H9 (cell line): ENCODE measurements around the gene FANCL. TPM values are rescaled to one million over a fixed set of nuclear protein-coding genes. Genes with fewer than 3 reads are reported as not detected.

Source experiments
- DNase-seq: peaks from one replicate; pipeline ENCODE4 v3.0.0-alpha.2; 2017
- H2AFZ ChIP-seq: one replicate; pipeline ENCODE4 v1.6.1; 2013; ENCODE audit warnings: mild to moderate bottlenecking, low read length, control low read depth, moderate library complexity
- H2AK5ac ChIP-seq: 2 replicates; pipeline ENCODE4 v1.6.1; 2013; ENCODE audit warnings: low read length, control low read depth, mixed read lengths; ENCODE audit not compliant: insufficient read length
- H2BK120ac ChIP-seq: one replicate; pipeline ENCODE4 v1.6.1; 2013; ENCODE audit warnings: low read depth, mild to moderate bottlenecking, low read length, control low read depth, inconsistent platforms; ENCODE audit not compliant: poor library complexity, severe bottlenecking
- H2BK12ac ChIP-seq: 2 replicates; pipeline ENCODE4 v1.6.1; 2013; ENCODE audit warnings: low read length, control low read depth, mixed read lengths, low read depth; ENCODE audit not compliant: insufficient read length
- H2BK15ac ChIP-seq: 2 replicates; pipeline ENCODE4 v1.6.1; 2013; ENCODE audit warnings: low read depth, low read length, control low read depth
- H2BK20ac ChIP-seq: one replicate; pipeline ENCODE4 v1.6.1; 2013; ENCODE audit warnings: low read depth, mild to moderate bottlenecking, low read length, control low read depth, inconsistent platforms; ENCODE audit not compliant: poor library complexity, severe bottlenecking
- H2BK5ac ChIP-seq: 2 replicates; pipeline ENCODE4 v1.6.1; 2013; ENCODE audit warnings: low read length, control low read depth, mixed read lengths; ENCODE audit not compliant: insufficient read length
- H3K14ac ChIP-seq: 2 replicates; pipeline ENCODE4 v1.6.1; 2013; ENCODE audit warnings: low read length, control low read depth; ENCODE audit not compliant: insufficient read depth
- H3K18ac ChIP-seq: 2 replicates; pipeline ENCODE4 v1.6.1; 2013; ENCODE audit warnings: low read depth, mild to moderate bottlenecking, mixed read lengths, low read length, control low read depth; ENCODE audit not compliant: insufficient read length
- H3K23ac ChIP-seq: 2 replicates; pipeline ENCODE4 v1.6.1; 2013; ENCODE audit warnings: low read length, control low read depth, mixed read lengths, low read depth; ENCODE audit not compliant: insufficient read length
- H3K23me2 ChIP-seq: 2 replicates; pipeline ENCODE4 v1.6.1; 2013; ENCODE audit warnings: low read depth, mild to moderate bottlenecking, mixed read lengths, low read length, control low read depth; ENCODE audit not compliant: insufficient read length, poor library complexity, severe bottlenecking
- H3K27ac ChIP-seq: 2 replicates; pipeline ENCODE4 v1.5.1; 2013; ENCODE audit warnings: low read length, control low read depth, mixed read lengths, low read depth; ENCODE audit not compliant: insufficient read length
- H3K27me3 ChIP-seq: 2 replicates; pipeline ENCODE4 v1.6.1; 2013; ENCODE audit warnings: low read length, control low read depth, inconsistent platforms; ENCODE audit not compliant: insufficient read depth
- H3K4ac ChIP-seq: 2 replicates; pipeline ENCODE4 v1.6.1; 2013; ENCODE audit warnings: low read depth, mild to moderate bottlenecking, control low read depth, inconsistent platforms, low read length, moderate library complexity
- H3K4me1 ChIP-seq: 2 replicates; pipeline ENCODE4 v1.6.1; 2013; ENCODE audit warnings: low read length, control low read depth, inconsistent platforms; ENCODE audit not compliant: insufficient read depth
- H3K4me2 ChIP-seq: 2 replicates; pipeline ENCODE4 v1.6.1; 2013; ENCODE audit warnings: low read length, control low read depth, mixed read lengths; ENCODE audit not compliant: insufficient read length, insufficient read depth
- H3K56ac ChIP-seq: 2 replicates; pipeline ENCODE4 v1.6.1; 2013; ENCODE audit warnings: low read depth, mild to moderate bottlenecking, mixed read lengths, low read length, control low read depth; ENCODE audit not compliant: insufficient read length
- H3K79me1 ChIP-seq: 2 replicates; pipeline ENCODE4 v1.6.1; 2013; ENCODE audit warnings: low read depth, mild to moderate bottlenecking, moderate library complexity, low read length, control low read depth, inconsistent platforms; ENCODE audit not compliant: insufficient read depth, poor library complexity, severe bottlenecking
- H3K79me2 ChIP-seq: 2 replicates; pipeline ENCODE4 v1.6.1; 2013; ENCODE audit warnings: low read length, control low read depth, inconsistent platforms; ENCODE audit not compliant: insufficient read depth
- H3K9ac ChIP-seq: 2 replicates; pipeline ENCODE4 v1.6.1; 2013; ENCODE audit warnings: low read length, control low read depth, mixed read lengths; ENCODE audit not compliant: insufficient read length; ENCODE audit errors: extremely low read depth
- H3K9me3 ChIP-seq: one replicate; pipeline ENCODE4 v1.6.1; 2013; ENCODE audit warnings: low read depth, low read length, inconsistent platforms; ENCODE audit not compliant: control insufficient read depth
- H3T11ph ChIP-seq: one replicate; pipeline ENCODE4 v1.6.1; 2013; ENCODE audit warnings: mild to moderate bottlenecking, low read length, control low read depth, inconsistent platforms
- H4K20me1 ChIP-seq: one replicate; pipeline ENCODE4 v1.6.1; 2013; ENCODE audit not compliant: control insufficient read depth, insufficient read length, insufficient read depth
- H4K5ac ChIP-seq: 2 replicates; pipeline ENCODE4 v1.6.1; 2013; ENCODE audit warnings: low read depth, mild to moderate bottlenecking, mixed read lengths, low read length, control low read depth; ENCODE audit not compliant: insufficient read length
- H4K8ac ChIP-seq: replicated peaks from 2 replicates; pipeline ENCODE4 v1.6.1; 2013; ENCODE audit warnings: low read length, control low read depth, mixed read lengths, low read depth; ENCODE audit not compliant: insufficient read length
- H4K91ac ChIP-seq: 2 replicates; pipeline ENCODE4 v1.6.1; 2013; ENCODE audit warnings: low read depth, mild to moderate bottlenecking, moderate library complexity, mixed read lengths, low read length, control low read depth; ENCODE audit not compliant: insufficient read length
- H3K27ac Mint-ChIP-seq, 3 experiments: 2 replicates in 2 of 3; 3 replicates in 1 of 3; pipeline ENCODE4 v1.8.0; 2020 to 2021; ENCODE audit warnings: mixed read lengths in 3 of 3, mild to moderate bottlenecking in 1 of 3, moderate library complexity in 1 of 3
- H3K27me3 Mint-ChIP-seq: 2 replicates; pipeline ENCODE4 v1.8.0; 2021; ENCODE audit warnings: low read depth, mild to moderate bottlenecking, moderate library complexity, mixed read lengths
- H3K36me3 Mint-ChIP-seq, 3 experiments: 2 replicates in 2 of 3; 3 replicates in 1 of 3; pipeline ENCODE4 v1.8.0; 2020 to 2021; ENCODE audit warnings: low read depth in 3 of 3, mixed read lengths in 3 of 3; ENCODE audit not compliant: insufficient read depth in 1 of 3
- H3K4me1 Mint-ChIP-seq, 2 experiments: 2 replicates each; pipeline ENCODE4 v1.8.0; 2020; ENCODE audit warnings: mixed read lengths in 2 of 2
- H3K4me3 Mint-ChIP-seq, 2 experiments: 2 replicates in 1 of 2; 3 replicates in 1 of 2; pipeline ENCODE4 v1.8.0; 2020 to 2021; ENCODE audit warnings: mild to moderate bottlenecking in 2 of 2, mixed read lengths in 2 of 2, moderate library complexity in 1 of 2
- H3K9me3 Mint-ChIP-seq, 2 experiments: 2 replicates in 1 of 2; 3 replicates in 1 of 2; pipeline ENCODE4 v1.8.0; 2020; ENCODE audit warnings: mild to moderate bottlenecking in 2 of 2, mixed read lengths in 2 of 2, moderate library complexity in 1 of 2
- CTCF ChIP-seq: fragments of 200-600 bp; sonication (generic); conservative IDR thresholded peaks from 3 replicates; pipeline ENCODE4 v1.8.0; 2021; ENCODE audit warnings: antibody characterized with exemption, mild to moderate bottlenecking
- WGBS: extraction: QIAGEN DNeasy Blood & Tissue Kit; methylation state at CpG from one replicate; pipeline ENCODE4 v1.1.7; 2013; ENCODE audit warnings: missing lambda C conversion rate, low lambda C conversion rate, mixed read lengths; ENCODE audit not compliant: insufficient read length; ENCODE audit errors: extremely low coverage; 5-methylcytosine and 5-hydroxymethylcytosine counted together
- total RNA-seq: library from RNA; stranded (reverse); gene quantifications from 2 replicates; pipeline ENCODE4 v1.2.1, GENCODE V29; 2021

The FANCL gene
- total RNA-seq, 1 experiment from 2014 or later, result 41.5 TPM

DNA sequence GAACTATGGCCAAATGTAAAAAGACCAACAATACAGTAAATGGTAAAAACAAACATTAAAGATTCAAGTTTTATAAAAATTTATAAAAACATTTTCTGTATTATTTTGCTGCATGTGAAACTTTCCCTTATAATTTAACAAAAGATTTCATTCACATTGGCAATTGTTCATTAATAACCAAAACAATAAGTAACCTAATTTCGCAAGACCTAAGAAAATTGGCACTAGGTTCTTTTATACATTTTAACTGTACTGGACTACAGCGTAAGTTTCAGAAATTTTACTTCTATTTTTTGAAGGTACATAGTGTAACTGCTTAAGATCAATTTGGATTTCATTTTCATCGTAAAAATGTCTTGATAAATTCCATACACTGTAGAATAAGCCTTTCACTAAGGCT lies 77.2 kb downstream of the FANCL start:
- Mint-ChIP-seq H3K4me3 (no peak overlapping the region), H3K4me1 (peaks cover under 1 to 3% of the 10 kb centered on the region in 2 experiments; a peak in 2 of 4 replicates), H3K36me3 (peaks cover 3 to 44% (median 39%) of the 10 kb centered on the region in 3 experiments; a peak in 6 of 7 replicates), H3K27me3 (no peaks in the 10 kb centered on the region), H3K9me3 (no peaks in the 10 kb centered on the region), H3K27ac (no peak overlapping the region)
- H4K8ac ChIP-seq, result no peak overlapping the region
- H2BK120ac ChIP-seq, result no peak overlapping the region
- no peak overlapping the region for H3K27ac ChIP-seq
- H2BK12ac ChIP-seq, result no peak overlapping the region
- H2BK5ac ChIP-seq, result no peak overlapping the region
- H4K5ac ChIP-seq, result no peak overlapping the region
- H3K14ac ChIP-seq, result no peak overlapping the region
- no peak overlapping the region for H2BK15ac ChIP-seq
- H4K20me1 ChIP-seq, result no peaks in the 10 kb centered on the region
- H3K4me2 ChIP-seq, result no peak overlapping the region
- no peak overlapping the region for H3K23ac ChIP-seq
- no peak overlapping the region for H3K18ac ChIP-seq
- no peaks in the 10 kb centered on the region for H3K23me2 ChIP-seq
- H3K4me1 ChIP-seq, result no peaks in the 10 kb centered on the region
- H2AK5ac ChIP-seq, result no peak overlapping the region
- H3K56ac ChIP-seq, result no peak overlapping the region
- no peak overlapping the region for H3K4ac ChIP-seq
- TF ChIP-seq CTCF, result no peak
- H2AFZ ChIP-seq, result no peak overlapping the region
- no peaks in the 10 kb centered on the region for H3K79me1 ChIP-seq
- no peak overlapping the region for H3K9ac ChIP-seq
- H3T11ph ChIP-seq, result no peak overlapping the region
- H2BK20ac ChIP-seq, result no peak overlapping the region
- H3K79me2 ChIP-seq, result no peaks in the 10 kb centered on the region
- DNase-seq, result no peak
- no CpG with 5 or more reads among the region's 3 CpGs for WGBS
- H3K27me3 ChIP-seq, result no peaks in the 10 kb centered on the region
- no peaks in the 10 kb centered on the region for H3K9me3 ChIP-seq
- H4K91ac ChIP-seq, result no peak overlapping the region
